ENCODE results near the gene HOXB3. TPM values are rescaled to one million over a fixed set of nuclear protein-coding genes. Genes with fewer than 3 reads are reported as not detected.

HOXB3 gene
- total and polyA plus RNA-seq, 5 experiments from 2014 or later, result 0.19 to 8.1 (median 7.2) TPM; not detected in 2

- Mint-ChIP-seq H3K36me3 (peaks cover 0 to 6% (median 4%) of the 10 kb centered on the region in 3 donors), H3K4me1 (peaks cover 9 to 18% (median 15%) of the 10 kb centered on the region in 4 donors), H3K27me3 (peaks cover 37 to 98% (median 75%) of the 10 kb centered on the region in 5 donors), H3K4me3 (no peak overlapping the region), H3K9me3 (no peaks in the 10 kb centered on the region), H3K27ac (peak overlapping the region in 1 of 10 donors; percentile 58)
- DNase-seq, result no peak
- no peak for ATAC-seq
- POLR2A ChIA-PET, result no interaction called here
Observed at GRCh38 chr17:48630009-48630924, 40.2 kb upstream of the HOXB3 start.

- POLR2A ChIA-PET, result no interaction called here
- peaks cover 9 to 20% (median 15%) of the 10 kb centered on the region in 4 donors for H3K4me1 Mint-ChIP-seq
- ATAC-seq, result no peak
- peaks cover 38 to 96% (median 69%) of the 10 kb centered on the region in 5 donors for H3K27me3 Mint-ChIP-seq
- no peak overlapping the region for H3K4me3 Mint-ChIP-seq
- DNase-seq, result no peak
- no peaks in the 10 kb centered on the region for H3K9me3 Mint-ChIP-seq
- H3K27ac Mint-ChIP-seq, result peak overlapping the region in 1 of 10 donors; percentile 78
- H3K36me3 Mint-ChIP-seq, result peaks cover 0 to 6% (median 4%) of the 10 kb centered on the region in 3 donors
Observed at GRCh38 chr17:48629411-48629759, 39.3 kb upstream of the HOXB3 start.

GRCh38 chr17:48628649-48629410 is 38.8 kb upstream of the HOXB3 start:
- DNase-seq (no peak), ATAC-seq (no peak)
- Mint-ChIP-seq H3K4me3 (no peak overlapping the region), H3K36me3 (peaks cover 0 to 6% (median 4%) of the 10 kb centered on the region in 3 donors), H3K27me3 (peaks cover 41 to 96% (median 72%) of the 10 kb centered on the region in 5 donors), H3K9me3 (no peaks in the 10 kb centered on the region), H3K4me1 (peaks cover 9 to 20% (median 15%) of the 10 kb centered on the region in 4 donors), H3K27ac (peak overlapping the region in 1 of 10 donors; percentile 56)
- POLR2A ChIA-PET, result no interaction called here

GRCh38 chr17:48627623-48628521 is 37.8 kb upstream of the HOXB3 start:
- H3K27ac Mint-ChIP-seq, result peak overlapping the region in 1 of 10 donors; percentile 77
- peak overlapping the region in 4 of 10 donors; percentile 18 to 49 (median 32) for H3K4me3 Mint-ChIP-seq
- peaks cover 47 to 96% (median 78%) of the 10 kb centered on the region in 5 donors for H3K27me3 Mint-ChIP-seq
- no peaks in the 10 kb centered on the region for H3K9me3 Mint-ChIP-seq
- peaks cover 0 to 5% (median 2%) of the 10 kb centered on the region in 3 donors for H3K36me3 Mint-ChIP-seq
- H3K4me1 Mint-ChIP-seq, result peaks cover 9 to 19% (median 15%) of the 10 kb centered on the region in 4 donors
- no peak for DNase-seq
- ATAC-seq, result no peak
- POLR2A ChIA-PET, result interaction anchor here (1.1 kb wide), 1 partner anchor 9 kb away, joined by 3 read pairs; no protein-coding TSS in a partner anchor

GRCh38 chr17:48627118-48627597 is 37.1 kb upstream of the HOXB3 start:
- POLR2A ChIA-PET, result interaction anchor here (1.0 to 1.1 kb wide), 2 partner anchors 9 kb away, joined by 3 read pairs; no protein-coding TSS in a partner anchor
- ATAC-seq (no peak), DNase-seq (no peak)
- Mint-ChIP-seq H3K9me3 (no peaks in the 10 kb centered on the region), H3K27me3 (peaks cover 50 to 96% (median 78%) of the 10 kb centered on the region in 5 donors), H3K4me3 (peak overlapping the region; percentile 7 to 87 (median 83)), H3K36me3 (peaks cover 0 to 3% (median 0%) of the 10 kb centered on the region in 3 donors), H3K27ac (peak overlapping the region in 3 of 10 donors; percentile 29 to 43 (median 39)), H3K4me1 (peaks cover 9 to 18% (median 13%) of the 10 kb centered on the region in 4 donors)

GRCh38 chr17:48626245-48627117 is 36.4 kb upstream of the HOXB3 start, which contains the start of gene HOXB9:
TSS of gene HOXB9 (minus strand) at chr17:48626358. CDS start at chr17:48626269, 89 bp downstream.
- ATAC-seq (peak; percentile 41 to 55), DNase-seq (peak in 4 of 10 donors; percentile 28 to 43 (median 34))
- Mint-ChIP-seq H3K9me3 (no peaks in the 10 kb centered on the region), H3K27ac (peak within 1 kb of the TSS in 5 of 10 donors; percentile 39 to 86 (median 68)), H3K4me1 (peaks cover 9 to 18% (median 13%) of the 10 kb centered on the region in 4 donors), H3K27me3 (peaks cover 54 to 96% (median 81%) of the 10 kb centered on the region in 5 donors), H3K4me3 (peak within 1 kb of the TSS; percentile 79 to 87 (median 84)), H3K36me3 (peaks cover 0 to 5% (median 0%) of the 10 kb centered on the region in 3 donors)
- POLR2A ChIA-PET, result interaction anchor here (0.5 to 1.3 kb wide), 7 partner anchors 9 to 484 kb away, joined by 3 to 5 read pairs (median 3); partner anchors contain the start of gene HOXB7

GRCh38 chr17:48625495-48626244 is 35.6 kb upstream of the HOXB3 start:
- ATAC-seq, result peak; percentile 64 to 77
- DNase-seq, result peak in 2 of 10 donors; percentile 31 to 34
- POLR2A ChIA-PET, result interaction anchor here (0.5 to 1.3 kb wide), 6 partner anchors 8 to 483 kb away, joined by 3 to 5 read pairs (median 3); partner anchors contain the start of gene HOXB7
- Mint-ChIP-seq H3K4me3 (peak overlapping the region; percentile 79 to 87 (median 84)), H3K36me3 (peaks cover 0 to 5% (median 0%) of the 10 kb centered on the region in 3 donors), H3K9me3 (no peaks in the 10 kb centered on the region), H3K4me1 (peaks cover 9 to 18% (median 13%) of the 10 kb centered on the region in 4 donors), H3K27ac (peak overlapping the region in 1 of 10 donors; percentile 49), H3K27me3 (peaks cover 55 to 96% (median 81%) of the 10 kb centered on the region in 5 donors)

- peak in 2 of 10 donors; percentile 32 to 34 for DNase-seq
- H3K27me3 Mint-ChIP-seq, result peaks cover 46 to 96% (median 80%) of the 10 kb centered on the region in 5 donors
- POLR2A ChIA-PET, result interaction anchor here (1.2 to 1.3 kb wide), 2 partner anchors 12 to 14 kb away, joined by 3 to 5 read pairs; partner anchors contain the start of gene HOXB7
Observed at GRCh38 chr17:48624544-48625494, 34.8 kb upstream of the HOXB3 start.

GRCh38 chr17:48624118-48624517 is 34.1 kb upstream of the HOXB3 start:
- ATAC-seq (no peak), DNase-seq (no peak)
- Mint-ChIP-seq H3K27ac (no peak overlapping the region), H3K4me3 (peak overlapping the region in 5 of 10 donors; percentile 19 to 44 (median 32)), H3K9me3 (no peaks in the 10 kb centered on the region), H3K4me1 (peaks cover 9 to 26% (median 17%) of the 10 kb centered on the region in 4 donors), H3K36me3 (peaks cover 0 to 5% (median 0%) of the 10 kb centered on the region in 3 donors), H3K27me3 (peaks cover 47 to 96% (median 80%) of the 10 kb centered on the region in 5 donors)
- POLR2A ChIA-PET, result no interaction called here

More at GRCh38 chr17:48624544-48625494, 34.8 kb upstream of the HOXB3 start:
- ATAC-seq, result peak; percentile 19 to 29
- Mint-ChIP-seq H3K36me3 (peaks cover 0 to 5% (median 0%) of the 10 kb centered on the region in 3 donors), H3K27ac (no peak overlapping the region), H3K4me3 (peak overlapping the region in 9 of 10 donors; percentile 24 to 87 (median 74)), H3K4me1 (peaks cover 9 to 18% (median 13%) of the 10 kb centered on the region in 4 donors), H3K9me3 (no peaks in the 10 kb centered on the region)
